Thyroid gland (tissue), 4 donors: ENCODE results near the gene FAM186B. TPM values are rescaled to one million over a fixed set of nuclear protein-coding genes. Genes with fewer than 3 reads are reported as not detected.

ENCODE experiments used
- DNase-seq, 2 donors: peaks; one replicate each; pipeline ENCODE4 v3.0.0-alpha.2; 2019
- H3K27ac ChIP-seq, 3 donors: fragments of 200-600 bp; sonication (generic); 1 replicate in 2 of 3; 2 replicates in 1 of 3; pipeline ENCODE4 v1.5.1; 2016 to 2019; ENCODE audit warnings: mild to moderate bottlenecking in 1 of 3, moderate library complexity in 1 of 3
- H3K27me3 ChIP-seq: fragments of 200-600 bp; sonication (generic); one replicate; pipeline ENCODE4 v1.5.1; 2019
- H3K36me3 ChIP-seq, 2 donors: fragments of 200-600 bp; sonication (generic); one replicate each; pipeline ENCODE4 v1.5.1; 2016 to 2019
- H3K4me1 ChIP-seq, 2 donors: fragments of 200-600 bp; sonication (generic); one replicate each; pipeline ENCODE4 v1.5.1; 2017 to 2019
- H3K4me3 ChIP-seq, 3 donors: fragments of 200-600 bp; sonication (generic); replicated peaks in 1 of 3; 1 replicate in 2 of 3; 2 replicates in 1 of 3; pipeline ENCODE4 v1.5.1; 2016; ENCODE audit warnings: mild to moderate bottlenecking in 1 of 3
- H3K9me3 ChIP-seq: fragments of 200-600 bp; sonication (generic); one replicate; pipeline ENCODE4 v1.5.1; 2017
- CTCF ChIP-seq, 6 experiments: fragments of 200-600 bp in 3 of 6; fragments of 450-650 bp in 3 of 6; sonication (generic) in 3 of 6; IDR thresholded peaks; one replicate each; pipeline ENCODE4 v1.5.1; 2016 to 2019; ENCODE audit warnings: antibody characterized with exemption in 6 of 6, mild to moderate bottlenecking in 2 of 6, inconsistent platforms in 1 of 6, moderate library complexity in 1 of 6
- POLR2A ChIP-seq, 2 donors: fragments of 450-650 bp; IDR thresholded peaks; one replicate each; pipeline ENCODE4 v1.6.1; 2017; ENCODE audit warnings: antibody characterized with exemption in 2 of 2, mild to moderate bottlenecking in 2 of 2, moderate library complexity in 1 of 2
- WGBS, 2 donors: methylation state at CpG; one replicate each; pipeline ENCODE4 v1.1.5; 2017; 5-methylcytosine and 5-hydroxymethylcytosine counted together
- intact Hi-C: fragments of 100-400 bp; cut with DNase I; formaldehyde crosslinking; loops from one replicate; pipeline ENCODE4 v1.15.1; 2023
- total RNA-seq, 4 donors: library from RNA; depleted of rRNA; stranded (reverse); fragments of >200 nt; gene quantifications; one replicate each; pipeline ENCODE4 v1.2.3, GENCODE V29; 2016

FAM186B gene
- total RNA-seq, 4 donors from 2014 or later: 1.1 to 2.1 (median 1.4) TPM

GRCh38 chr12:49556391-49557186, 48.9 kb downstream of the FAM186B start:
- Histone ChIP-seq H3K27me3 (no peaks in the 10 kb centered on the region), H3K9me3 (no peaks in the 10 kb centered on the region), H3K4me3 (no peak overlapping the region), H3K4me1 (no peaks in the 10 kb centered on the region), H3K36me3 (peaks cover 34 to 46% of the 10 kb centered on the region in 2 donors), H3K27ac (no peak overlapping the region)
- TF ChIP-seq CTCF (IDR thresholded peaks at IDR 0.05) (no peak), POLR2A (IDR thresholded peaks at IDR 0.05) (no peak)
- WGBS, 2 donors: 66 to 74% methylated on average over 11 to 12 of the region's 12 CpGs
- intact Hi-C loops: no loop called here
- peak; percentile 40 for DNase-seq

- no peaks in the 10 kb centered on the region for H3K9me3 ChIP-seq
- H3K36me3 ChIP-seq: peaks cover 34 to 39% of the 10 kb centered on the region in 2 donors
- no peak overlapping the region for H3K27ac ChIP-seq
- TF ChIP-seq POLR2A (IDR thresholded peaks at IDR 0.05): no peak
- TF ChIP-seq CTCF (IDR thresholded peaks at IDR 0.05): no peak
- H3K27me3 ChIP-seq: no peaks in the 10 kb centered on the region
- WGBS, 2 donors: 89 to 98% methylated on average over 9 to 14 of the region's 18 CpGs
- intact Hi-C loops: no loop called here
- no peaks in the 10 kb centered on the region for H3K4me1 ChIP-seq
- DNase-seq: no peak
- H3K4me3 ChIP-seq: no peak overlapping the region
These were observed 49.6 kb downstream of the FAM186B start for GRCh38 chr12:49555631-49556390.

- no peak for DNase-seq
- no peaks in the 10 kb centered on the region for H3K27me3 ChIP-seq
These were observed 51.2 kb downstream of the FAM186B start for GRCh38 chr12:49554266-49554665.

GRCh38 chr12:49553512-49554088, 51.8 kb downstream of the FAM186B start:
- DNase-seq: no peak
- Histone ChIP-seq H3K27ac (no peak overlapping the region), H3K4me3 (no peak overlapping the region), H3K27me3 (no peaks in the 10 kb centered on the region), H3K9me3 (no peaks in the 10 kb centered on the region), H3K36me3 (peaks cover 14 to 18% of the 10 kb centered on the region in 2 donors), H3K4me1 (peaks cover 9 to 10% of the 10 kb centered on the region in 2 donors)
- intact Hi-C loops: no loop called here
- TF ChIP-seq CTCF (IDR thresholded peaks at IDR 0.05) (peak in 4 of 6 experiments; percentile 43 to 62 (median 46)), POLR2A (IDR thresholded peaks at IDR 0.05) (no peak)
- 70 to 74% methylated on average over 2 of the region's 2 CpGs for WGBS, 2 donors

More at GRCh38 chr12:49554266-49554665, 51.2 kb downstream of the FAM186B start:
- TF ChIP-seq POLR2A (IDR thresholded peaks at IDR 0.05) (no peak), CTCF (IDR thresholded peaks at IDR 0.05) (no peak)
- no peak overlapping the region for H3K4me3 ChIP-seq
- peaks cover 21 to 24% of the 10 kb centered on the region in 2 donors for H3K36me3 ChIP-seq
- WGBS, 2 donors: 73 to 84% methylated on average over 10 to 15 of the region's 15 CpGs
- intact Hi-C loops: no loop called here
- no peaks in the 10 kb centered on the region for H3K9me3 ChIP-seq
- H3K27ac ChIP-seq: no peak overlapping the region
- H3K4me1 ChIP-seq: peaks cover 3% of the 10 kb centered on the region in 2 donors
